Amniotic stem cell (primary cell): Measurements from ENCODE around the gene SFMBT1.

Experiments used
- DNase-seq: peaks from one replicate; lab custom pipeline; 2025; lab: John Stamatoyannopoulos, UW

Gene SFMBT1

DNA sequence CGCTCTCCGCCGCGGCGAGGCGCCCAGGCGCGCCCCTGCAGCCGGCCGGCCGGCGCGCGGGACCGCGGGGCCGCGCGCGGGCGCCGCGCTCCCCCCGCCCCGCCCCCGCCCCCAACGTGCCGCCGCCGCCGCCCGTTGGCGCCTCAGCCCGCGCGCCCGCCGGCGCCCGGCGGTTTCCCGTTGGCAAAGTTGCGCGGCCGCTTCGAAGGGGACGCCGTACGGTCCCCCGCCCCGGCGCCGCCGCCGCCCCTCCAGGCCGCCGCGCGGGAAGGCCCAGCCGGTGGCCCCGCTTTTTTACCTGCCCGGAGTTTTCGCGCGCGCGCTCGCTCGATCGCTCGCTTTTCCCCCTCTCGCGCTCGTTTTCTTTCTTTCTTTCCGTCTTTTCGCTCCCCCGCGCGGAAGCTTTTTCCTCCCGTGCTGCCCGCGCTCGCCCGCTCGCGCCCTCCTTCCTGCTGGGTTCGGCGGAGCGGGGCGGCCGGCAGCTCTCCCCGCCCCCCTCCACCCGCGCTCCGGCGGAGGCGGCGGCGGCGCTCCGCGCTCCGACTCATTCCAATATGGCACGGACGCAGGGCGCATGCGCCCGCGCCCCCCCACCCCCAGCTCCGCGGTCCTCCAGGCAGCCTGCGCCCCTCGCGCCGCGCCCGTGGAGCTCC lies at the start of gene SFMBT1:
Gene SFMBT1 (minus strand): TSS at position 556 of the 653 bp plus-strand sequence. CDS start 76,945 bp downstream, outside the sequence.
- peak; percentile 17 for DNase-seq

DNA sequence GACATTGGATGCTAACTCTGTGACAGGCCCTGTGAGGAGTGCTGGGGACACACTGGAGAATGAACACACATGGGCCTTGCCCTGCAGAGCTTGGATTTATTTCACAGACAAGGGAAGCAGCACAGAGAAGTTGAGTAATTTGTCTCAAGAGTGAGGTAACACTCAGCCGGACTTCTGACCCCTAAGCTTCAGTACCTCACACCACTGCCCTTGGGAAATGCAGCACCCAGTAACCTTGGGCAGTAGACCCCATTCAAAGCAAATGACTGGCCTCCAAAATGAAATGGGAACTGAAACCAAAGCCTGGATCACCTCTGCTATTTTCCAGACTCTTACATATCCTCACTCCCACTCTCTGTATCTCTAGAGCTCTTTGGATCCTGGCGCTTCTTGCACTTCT lies 47.1 kb upstream of the SFMBT1 start:
- DNase-seq, result no peak

GRCh38 chr3:53092216-53092615 lies 46.3 kb upstream of the SFMBT1 start:
- DNase-seq, result no peak

DNA sequence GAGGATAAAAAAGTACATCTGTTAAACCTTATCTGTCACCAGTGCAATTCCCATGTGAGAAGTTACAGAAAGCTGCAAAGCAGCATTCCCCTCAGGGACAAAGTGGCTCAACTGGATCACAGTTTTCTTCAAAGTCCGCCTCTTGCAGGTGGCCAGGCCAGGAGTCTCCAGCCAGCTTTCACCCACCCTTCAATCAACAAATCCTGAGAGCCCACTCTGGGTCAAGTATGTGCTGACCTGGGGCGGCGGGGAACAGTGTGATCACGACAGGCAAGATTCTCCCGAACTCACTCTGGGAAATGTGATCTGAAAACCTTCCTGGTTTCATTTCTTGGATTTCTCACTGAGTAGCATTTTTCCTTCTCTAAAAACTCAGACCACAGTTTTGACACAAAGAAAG lies 45.1 kb upstream of the SFMBT1 start:
- DNase-seq, result no peak

GRCh38 chr3:53089511-53089910 lies 43.6 kb upstream of the SFMBT1 start:
- no peak for DNase-seq

DNA sequence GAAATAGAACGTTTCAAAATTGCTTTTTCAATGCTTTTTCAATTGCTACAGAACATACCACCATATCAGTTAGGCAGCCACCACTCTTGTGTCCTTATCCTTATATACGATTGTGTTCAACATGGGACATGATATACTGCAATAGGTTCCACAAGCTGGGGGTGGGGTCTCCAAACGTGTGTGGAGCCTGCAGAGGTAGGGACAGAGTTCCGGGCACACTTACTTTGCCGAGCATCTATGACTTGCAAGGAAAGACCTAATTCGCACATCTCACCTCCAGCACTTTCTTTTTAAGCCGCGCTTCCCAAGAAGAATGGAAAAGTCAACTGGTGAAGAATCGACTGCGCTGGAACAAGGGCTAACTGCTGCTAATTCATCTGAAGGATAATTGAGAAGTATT lies 39.6 kb upstream of the SFMBT1 start:
- no peak for DNase-seq

- DNase-seq, result no peak
These were observed 38.6 kb upstream of the SFMBT1 start for GRCh38 chr3:53084310-53085001.

- DNase-seq, result no peak
These were observed 38.1 kb upstream of the SFMBT1 start for GRCh38 chr3:53083949-53084309.

DNA sequence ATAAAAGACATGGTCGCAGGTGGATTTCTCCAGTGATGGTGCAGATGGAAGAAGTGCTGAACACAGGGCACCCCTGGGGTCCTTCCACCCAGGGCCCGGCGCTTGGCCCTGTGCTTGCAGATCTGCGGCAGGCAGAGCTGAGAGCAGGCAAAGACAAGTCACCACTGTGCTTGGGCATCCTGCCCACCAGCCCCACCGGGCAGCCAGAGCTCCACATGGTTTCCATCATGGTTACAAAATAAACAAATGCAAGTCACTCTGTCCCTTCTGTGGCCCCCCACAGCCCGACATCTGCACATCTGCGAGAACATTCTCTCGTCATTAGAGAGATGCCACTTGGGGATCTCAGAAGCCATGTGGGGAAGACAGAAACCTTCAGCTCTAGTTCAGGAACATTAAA lies 37.6 kb upstream of the SFMBT1 start:
- no peak for DNase-seq

GRCh38 chr3:53082736-53083135 lies 36.9 kb upstream of the SFMBT1 start:
- no peak for DNase-seq

- DNase-seq, result no peak
These were observed 35.4 kb upstream of the SFMBT1 start for GRCh38 chr3:53081318-53081717.

DNA sequence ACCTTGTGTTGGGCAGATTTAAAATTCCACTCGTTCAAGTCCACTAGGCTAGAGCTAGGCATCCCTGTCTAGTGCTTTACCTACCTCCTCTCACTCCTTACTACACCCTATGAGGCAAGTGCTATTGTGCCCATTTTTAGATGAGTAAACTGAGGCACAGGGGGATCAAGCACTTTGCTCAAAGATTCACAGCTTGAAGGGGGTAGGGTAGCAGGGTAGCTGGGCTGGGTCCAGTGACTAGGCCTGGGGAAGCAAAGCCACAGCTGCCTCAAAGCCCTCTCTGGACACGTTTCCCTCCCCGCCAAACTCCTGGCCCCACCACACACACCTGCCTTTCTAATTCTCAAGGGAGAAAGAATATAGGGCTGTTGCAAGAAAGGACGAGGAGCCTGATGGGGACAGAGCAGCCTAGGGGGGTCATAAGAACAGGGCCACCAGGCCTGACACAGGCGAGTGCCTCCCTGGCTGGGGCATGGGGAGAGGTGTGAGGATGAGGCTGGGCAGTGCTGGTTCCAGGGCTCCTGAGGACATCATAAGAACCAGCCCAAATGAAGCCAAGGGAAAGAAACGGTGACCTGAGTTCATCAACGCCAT lies 34.8 kb upstream of the SFMBT1 start:
- DNase-seq, result no peak

DNA sequence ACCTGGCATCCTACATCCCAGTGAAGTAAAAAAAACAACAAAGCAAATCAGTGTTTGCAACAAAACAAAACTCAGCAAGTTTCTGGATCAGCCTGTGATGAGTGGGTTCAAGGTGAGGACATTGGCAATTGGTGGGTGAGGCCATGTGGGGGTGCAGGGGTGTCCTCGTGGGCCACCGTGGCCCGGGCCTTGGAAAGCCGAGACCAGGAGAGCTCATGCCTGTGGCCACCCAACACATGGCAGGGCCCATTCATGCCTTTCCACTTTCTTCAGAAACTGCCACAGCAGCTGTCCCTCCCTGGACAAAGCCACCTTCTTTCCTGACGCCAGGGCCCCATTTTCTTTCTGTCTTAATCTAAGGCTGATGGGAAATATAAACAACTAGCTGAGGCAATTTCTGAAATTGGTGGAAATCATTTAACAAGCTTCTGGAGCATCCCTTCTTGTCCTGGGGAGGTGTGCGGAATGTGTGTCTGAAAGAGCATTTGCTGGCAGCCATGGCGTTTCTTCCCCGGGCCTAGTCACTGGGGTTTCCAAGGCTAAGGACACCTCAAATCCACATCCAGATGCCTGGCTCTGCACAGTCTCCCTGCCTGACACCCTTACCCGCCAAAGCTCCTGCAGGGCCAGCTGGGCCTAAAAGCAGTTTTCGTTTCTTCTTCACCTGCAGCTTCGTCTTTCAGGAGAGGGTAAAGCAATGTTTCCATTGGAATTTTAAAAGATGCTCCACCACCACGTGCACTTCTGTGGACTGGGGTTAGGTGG lies 34.1 kb upstream of the SFMBT1 start:
- DNase-seq, result no peak

DNA sequence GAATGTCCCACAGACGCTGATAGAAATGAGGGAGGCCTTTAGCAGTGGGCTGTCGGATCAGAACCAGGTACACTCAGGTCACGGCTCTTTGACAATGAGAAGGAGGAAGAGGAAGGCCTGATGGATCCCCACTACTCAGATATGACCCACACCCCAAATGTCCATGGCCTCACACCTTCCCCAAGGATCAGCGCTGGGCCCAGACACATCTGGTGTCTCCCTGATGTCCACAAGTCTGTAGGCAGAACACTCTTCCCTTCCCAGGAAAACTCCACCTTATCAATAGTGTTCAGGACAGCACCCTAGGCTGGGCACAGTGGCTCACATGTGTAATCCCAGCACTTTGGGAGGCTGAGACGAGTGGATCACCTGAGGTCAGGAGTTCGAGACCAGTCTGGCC lies 33.3 kb upstream of the SFMBT1 start:
- no peak for DNase-seq

GRCh38 chr3:53078656-53079055 lies 32.8 kb upstream of the SFMBT1 start:
- DNase-seq, result no peak

DNA sequence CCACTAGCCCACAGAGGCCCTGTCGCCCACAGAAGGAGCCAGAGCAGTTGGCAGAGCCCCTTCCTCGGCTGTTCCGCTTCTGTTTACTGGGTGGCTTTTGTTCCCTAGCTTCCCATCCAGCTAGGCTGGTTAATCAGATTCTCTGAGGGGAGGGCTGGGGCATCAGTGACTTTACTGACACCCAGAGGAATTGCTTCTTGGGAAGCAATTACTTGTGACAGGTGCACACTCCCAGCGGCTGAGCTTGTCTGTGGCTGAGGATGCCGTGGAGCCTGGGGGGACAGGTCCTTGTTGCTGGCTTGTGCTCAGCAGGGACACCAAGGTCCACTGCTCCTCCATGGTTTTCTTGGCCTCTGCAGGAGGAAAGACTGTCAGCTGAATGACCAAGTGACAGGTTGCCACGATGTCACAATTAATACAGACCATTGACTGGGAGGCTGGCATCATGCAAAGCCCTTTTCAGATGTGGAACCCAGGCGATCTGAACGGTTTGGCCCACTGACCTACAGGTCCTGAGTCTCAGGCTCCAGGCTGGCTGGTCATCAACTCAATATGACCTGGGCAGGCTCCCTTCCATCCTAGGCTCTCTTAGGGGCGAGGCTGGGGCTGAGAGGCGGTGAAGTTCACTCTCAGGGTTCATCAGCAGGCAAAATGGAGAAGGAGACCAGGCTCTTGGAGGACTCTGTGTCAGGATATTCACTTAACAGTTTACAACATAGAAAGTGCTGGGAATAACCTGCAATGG lies 31.8 kb upstream of the SFMBT1 start:
- DNase-seq, result no peak

DNA sequence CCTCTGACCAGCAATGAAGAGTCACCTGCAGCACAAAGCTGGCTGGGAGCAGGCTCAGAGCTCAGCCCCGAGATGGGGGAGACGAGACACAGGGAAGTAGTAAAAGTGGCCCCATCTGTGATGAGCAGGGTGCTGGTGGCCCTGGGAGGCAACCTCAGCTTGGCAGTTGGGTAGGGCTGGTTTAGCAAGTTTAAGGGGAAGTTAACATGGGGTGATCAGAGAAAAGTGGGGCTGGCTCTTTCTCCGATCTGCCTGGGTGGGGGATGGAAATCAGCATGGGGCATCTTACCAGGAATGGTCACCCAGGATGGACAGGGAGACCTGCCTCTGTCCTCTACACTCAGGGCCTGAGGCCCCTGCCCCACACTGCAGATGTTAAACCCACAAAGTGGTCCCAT lies 29.9 kb upstream of the SFMBT1 start:
- no peak for DNase-seq

- no peak for DNase-seq
These were observed 29.2 kb upstream of the SFMBT1 start for GRCh38 chr3:53074761-53075742.

GRCh38 chr3:53074366-53074696 lies 28.5 kb upstream of the SFMBT1 start:
- no peak for DNase-seq

DNA sequence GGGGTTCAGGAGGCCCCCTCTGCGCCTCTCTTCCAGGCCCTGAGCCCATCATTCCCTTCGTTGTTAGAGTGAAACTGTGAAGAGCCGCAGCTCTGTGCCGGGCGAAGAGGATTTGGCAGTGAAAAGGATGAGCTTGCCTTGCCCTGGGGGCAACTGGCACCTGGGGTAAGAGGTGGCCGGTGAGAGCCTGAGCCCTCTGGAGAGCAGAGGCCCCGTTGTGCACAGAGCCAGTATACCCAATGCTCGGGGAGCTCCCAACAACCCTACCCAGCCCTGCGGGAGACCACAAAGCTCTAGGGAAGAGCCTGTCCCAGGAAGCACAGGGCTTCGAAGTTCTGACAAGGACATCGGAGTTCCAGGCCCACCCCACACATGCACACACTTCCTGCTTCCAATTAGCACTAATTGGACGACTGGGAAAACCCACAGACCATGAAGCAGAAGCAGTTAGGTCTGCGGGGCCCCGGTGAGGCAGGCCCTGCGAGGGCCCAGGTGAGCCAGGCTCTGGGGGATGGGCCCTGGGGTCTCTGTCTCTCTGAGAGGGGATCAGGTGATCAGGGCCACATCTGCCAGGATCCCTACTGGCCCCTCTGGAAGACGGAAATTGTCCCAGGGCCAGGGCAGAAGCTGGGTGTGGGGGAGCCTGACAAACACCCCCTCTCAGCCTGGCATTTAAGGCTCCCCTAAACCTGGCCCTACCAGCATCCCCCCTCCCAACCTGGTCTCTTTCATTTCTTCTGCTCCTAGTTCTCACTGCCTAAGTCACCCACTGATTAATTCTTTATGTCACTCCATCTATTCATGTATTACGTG lies 27.9 kb upstream of the SFMBT1 start:
- no peak for DNase-seq
